GM18861 (cell line): ENCODE measurements around the gene PPP1R12B.
"Not testable (repeated sequence)": the region's sequence is repeated elsewhere in the genome, so short reads cannot be mapped to it uniquely, and the experiment has no call there.

Source experiments
- ATAC-seq: cut with Tn5 transposase; IDR thresholded peaks from one replicate; pipeline ENCODE4 v1.9.1; 2021; ENCODE audit not compliant: unreplicated experiment

Gene PPP1R12B

DNA sequence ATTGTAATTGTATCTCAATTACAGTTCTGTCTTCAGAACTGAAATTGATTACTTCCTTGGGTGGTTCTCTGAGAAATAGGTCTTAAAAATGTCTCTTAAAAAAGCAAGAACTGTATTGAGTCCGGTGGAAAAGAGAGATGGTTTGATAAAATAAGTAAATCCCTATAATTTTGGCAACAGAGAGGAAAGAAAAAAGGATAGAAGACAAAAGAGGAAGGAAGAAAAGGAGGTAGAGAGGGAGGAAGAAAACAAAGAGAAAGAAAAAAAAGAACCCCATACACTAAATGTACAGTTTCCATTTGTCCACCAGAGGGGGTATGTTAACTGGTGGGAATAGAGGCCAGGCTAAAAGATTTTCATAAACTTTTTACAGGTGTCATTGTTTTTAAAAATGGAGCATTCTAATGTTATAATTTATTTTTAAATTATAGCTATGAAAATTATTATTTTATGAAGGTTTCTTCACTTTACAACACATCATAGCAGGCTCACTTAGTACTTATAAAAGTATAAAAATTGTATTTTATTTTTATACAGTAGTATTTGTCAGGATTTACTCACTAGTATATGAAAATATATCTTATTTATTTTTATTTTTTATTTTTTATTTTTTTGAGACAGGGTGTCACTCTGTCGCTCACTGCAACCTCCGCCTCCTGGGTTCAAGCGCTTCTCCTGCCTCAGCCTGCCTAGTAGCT lies 4.7 kb upstream of the PPP1R12B start:
- no peak for ATAC-seq

DNA sequence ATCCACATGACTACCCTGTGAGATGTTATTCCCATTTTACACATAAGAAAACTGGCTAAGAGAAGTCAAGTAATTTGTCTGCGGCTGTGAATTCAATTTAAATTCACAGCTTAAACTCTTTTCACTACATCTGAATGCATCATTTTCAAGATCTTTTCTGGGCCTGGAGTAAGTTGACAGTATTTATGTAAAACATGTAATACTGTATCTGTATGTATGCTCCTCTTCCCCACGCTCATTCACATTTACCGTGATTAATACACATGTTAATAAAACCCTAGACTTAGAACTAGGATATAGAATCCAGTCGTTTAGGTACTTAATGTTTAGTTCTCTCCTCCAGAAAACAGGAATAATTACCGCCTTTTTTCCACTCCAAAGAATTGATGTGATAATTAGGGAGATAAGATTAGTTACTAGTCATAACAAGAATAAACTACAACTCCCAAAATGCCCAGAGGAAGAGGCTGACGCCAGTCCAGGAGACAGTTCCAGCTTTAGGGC lies 442 bp upstream of the PPP1R12B start:
- ATAC-seq: no peak

DNA sequence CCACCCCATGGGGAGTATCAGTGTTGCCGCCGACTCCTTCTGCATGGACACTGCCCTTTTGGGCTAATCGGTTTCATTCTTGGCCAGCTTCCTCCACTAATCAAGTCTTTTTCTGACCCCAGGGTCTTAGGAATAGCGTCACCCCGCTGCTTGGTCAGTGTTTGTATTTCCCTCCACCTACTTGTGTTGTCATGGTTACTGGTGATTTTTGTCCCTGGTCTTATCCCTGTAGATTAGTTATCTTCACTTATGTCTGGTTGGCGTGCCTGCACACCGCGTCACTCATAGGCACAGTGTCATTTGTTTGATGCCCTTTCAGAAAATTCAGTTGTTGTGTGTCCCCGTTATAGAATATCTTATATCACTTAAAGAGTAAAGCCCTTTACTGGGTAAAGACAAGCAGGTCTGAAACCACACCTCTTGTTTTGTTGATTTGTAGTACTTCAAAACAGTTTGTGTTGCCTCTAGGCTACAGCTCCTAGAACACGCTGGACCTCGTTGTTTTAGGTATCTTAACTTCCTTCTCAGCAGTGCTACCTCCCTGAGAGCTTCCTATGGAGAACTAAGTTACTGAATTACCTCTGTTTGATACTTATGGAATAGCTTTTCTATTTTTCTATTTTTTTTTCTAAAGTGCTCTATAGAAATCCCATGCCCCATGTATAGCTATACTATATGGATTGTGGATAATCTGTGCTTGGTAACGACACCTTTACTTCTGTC lies 868 bp downstream of the PPP1R12B start:
- peak; percentile 1 for ATAC-seq

DNA sequence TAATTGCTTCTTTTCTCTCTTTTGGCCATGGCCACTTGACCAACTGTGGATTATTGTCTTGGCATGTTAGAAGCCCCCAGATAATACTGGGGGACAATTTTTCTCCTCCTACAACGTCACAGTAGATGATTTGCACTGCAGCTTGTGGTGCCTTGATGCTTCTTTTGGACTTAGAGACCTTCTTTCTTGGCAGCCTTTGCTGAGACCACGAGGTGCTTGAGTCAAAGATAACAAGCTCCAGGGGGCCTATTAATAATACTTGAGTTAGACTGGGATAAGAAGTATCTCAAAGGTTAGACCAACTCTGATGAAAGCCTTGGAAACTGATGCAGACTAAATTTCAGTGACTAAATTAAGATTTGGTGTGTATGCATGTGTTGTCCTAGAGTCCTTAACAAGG lies 3.2 kb downstream of the PPP1R12B start:
- no peak for ATAC-seq

DNA sequence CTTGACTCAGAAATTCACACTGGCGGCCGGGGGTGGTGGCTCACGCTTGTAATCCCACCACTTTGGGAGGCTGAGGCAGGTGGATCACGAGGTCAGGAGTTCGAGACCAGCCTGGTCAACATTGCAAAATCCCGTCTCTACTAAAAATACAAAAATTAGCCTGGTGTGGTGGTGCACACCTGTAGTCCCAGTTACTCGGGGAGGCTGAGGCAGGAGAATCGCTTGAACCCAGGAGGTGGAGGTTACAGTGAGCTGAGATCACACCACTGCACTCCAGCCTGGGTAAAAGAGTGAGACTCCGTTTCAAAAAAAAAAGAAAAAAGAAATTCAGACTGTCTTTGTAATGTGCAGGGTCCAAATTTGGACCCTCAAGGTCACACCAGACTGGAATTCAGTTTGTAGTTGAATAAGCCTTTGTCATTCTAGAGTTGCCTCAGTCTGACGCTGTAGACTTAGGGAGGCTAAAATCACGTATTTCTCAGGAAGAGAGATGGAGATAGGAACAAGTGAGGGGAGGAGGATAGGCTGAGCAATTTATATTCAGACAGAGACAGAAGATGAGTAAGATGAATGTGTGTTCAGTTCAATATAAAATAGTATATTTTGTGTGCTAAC lies 4.2 kb downstream of the PPP1R12B start:
- ATAC-seq: not testable (repeated sequence)

DNA sequence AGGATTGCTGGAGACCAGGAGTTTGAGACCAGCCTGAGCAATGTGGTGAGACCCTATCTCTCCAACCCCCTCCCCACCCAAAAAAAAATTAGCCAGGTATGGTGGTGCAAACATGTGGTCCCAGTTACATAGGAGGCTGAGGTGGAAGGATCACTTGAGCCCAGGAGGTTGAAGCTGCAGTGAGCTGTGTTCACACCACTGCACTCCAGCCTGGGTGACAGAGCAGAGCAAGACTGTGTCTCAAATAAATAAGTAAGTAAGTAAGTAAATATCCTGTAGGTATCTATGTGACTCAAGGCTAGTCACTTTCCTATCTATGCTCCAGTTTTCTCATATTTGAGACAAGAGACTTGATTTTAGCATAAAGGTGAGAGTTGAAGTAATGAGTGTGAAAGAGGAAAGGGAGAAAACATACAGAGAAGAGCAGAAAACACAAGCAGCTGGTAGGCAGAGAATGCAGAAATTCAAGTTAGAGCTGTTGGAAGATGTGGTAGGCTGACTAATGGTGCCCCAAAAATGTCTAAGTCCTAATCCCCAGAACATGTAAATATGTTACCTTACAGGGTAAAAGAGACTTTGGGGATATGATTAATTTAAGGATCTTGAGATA lies 7.5 kb downstream of the PPP1R12B start:
- no peak for ATAC-seq

DNA sequence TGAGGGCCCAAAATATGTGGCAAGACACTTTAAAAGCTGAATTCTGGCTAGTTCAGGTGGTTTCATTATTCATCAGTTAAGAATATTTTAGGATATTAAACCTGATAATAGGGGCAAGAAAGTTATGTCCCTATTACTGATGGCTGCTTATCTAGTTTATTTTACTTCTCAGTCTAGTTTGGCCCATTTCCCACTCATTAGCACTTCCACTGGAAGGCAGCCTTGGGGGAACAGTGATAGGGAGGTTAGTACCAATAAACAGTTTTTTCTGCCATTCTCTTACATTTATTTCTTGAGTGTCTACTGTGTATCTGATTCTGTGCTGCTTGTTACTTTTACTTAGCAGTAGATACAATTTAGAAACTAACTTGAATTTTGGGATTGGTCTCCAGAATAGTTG lies 9.0 kb downstream of the PPP1R12B start:
- no peak for ATAC-seq

DNA sequence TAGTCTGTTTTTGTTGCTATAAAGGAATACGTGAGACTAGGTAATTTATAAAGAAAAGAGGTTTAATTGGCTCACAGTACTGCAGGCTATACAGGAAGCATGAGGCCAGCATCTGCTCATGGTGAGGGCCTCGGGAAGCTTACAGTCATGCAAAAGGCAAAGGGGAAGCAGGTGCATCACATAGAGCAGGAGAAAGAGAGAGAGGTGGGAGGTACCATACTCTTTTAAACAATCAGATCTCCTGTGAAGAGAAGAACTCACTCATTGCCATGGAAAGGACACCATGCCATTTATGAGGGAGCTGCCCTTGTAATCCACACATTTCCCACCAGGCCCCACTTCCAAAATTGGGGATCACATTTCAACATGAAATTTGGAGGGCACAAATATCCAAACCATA lies 12.7 kb downstream of the PPP1R12B start:
- no peak for ATAC-seq

DNA sequence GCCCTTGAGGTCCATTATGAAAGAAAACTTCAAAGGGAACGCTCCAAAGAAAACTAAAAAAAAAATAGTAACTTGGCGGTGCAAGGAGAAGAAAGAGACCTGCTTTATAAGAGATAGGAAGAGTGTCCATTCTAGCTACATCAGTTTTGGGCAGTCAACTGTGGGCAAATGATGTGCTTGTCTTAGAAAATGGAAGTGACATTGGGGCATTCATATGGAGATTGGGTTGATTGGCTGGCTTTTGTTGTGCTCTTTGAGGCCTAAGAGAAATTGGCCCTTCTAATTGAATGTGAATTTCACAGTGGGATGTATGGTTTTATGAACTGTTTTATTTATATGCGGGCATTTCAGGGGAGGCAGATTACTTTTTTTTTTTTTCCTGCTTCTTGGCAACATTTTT lies 13.2 kb downstream of the PPP1R12B start:
- no peak for ATAC-seq

DNA sequence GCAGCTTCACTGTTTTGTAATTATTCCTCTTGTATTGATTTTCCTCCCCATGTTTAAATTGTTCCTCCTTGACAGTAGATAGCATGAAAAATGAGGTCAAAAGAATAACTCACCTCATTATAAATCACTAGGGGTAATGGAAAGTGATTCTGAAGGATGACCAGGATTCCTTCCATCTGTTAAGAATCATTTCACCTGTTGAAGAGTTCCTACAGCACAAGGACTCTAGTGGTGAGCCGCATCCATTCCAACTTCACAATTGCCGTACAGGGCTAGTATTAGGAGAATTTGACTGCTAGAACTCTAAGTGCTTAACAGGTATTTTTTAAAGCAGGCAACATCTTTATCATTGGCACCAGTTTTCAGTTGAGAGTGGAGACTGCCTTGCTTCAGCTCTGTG lies 13.7 kb downstream of the PPP1R12B start:
- ATAC-seq: no peak

DNA sequence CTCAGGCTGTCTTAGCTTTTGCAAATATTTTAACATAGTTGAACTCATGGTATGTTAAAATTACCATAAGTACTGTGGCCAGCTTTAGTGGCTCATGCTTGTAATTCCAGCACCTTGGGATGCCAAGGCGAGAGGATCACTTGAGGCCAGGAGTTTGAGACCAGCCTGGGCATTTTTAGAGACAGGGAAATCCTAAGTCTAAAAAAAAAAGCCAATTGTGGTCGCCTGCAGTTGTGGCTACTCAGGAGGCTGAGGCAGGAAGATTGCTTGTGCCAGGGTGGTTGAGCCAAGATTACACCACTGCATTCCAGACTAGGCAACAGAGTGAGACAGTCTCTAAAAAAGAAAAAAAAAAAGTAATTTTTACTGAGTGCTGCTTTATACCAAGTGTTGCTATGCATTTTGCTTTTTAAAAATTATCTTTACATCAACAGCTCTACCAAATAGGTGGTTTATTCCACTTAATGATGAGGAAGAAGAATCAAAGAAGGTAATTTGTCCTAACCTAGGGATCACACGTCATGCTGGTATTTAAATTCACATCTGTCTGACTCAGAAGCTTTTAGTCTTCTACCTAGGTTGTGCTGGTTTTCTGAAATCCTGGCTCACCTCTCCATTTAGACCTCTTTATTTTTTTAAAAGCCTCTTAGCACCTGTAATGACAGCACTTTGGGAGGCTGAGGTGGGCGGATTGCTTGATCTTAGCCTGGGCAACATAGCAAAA lies 16.8 kb downstream of the PPP1R12B start:
- no peak for ATAC-seq

DNA sequence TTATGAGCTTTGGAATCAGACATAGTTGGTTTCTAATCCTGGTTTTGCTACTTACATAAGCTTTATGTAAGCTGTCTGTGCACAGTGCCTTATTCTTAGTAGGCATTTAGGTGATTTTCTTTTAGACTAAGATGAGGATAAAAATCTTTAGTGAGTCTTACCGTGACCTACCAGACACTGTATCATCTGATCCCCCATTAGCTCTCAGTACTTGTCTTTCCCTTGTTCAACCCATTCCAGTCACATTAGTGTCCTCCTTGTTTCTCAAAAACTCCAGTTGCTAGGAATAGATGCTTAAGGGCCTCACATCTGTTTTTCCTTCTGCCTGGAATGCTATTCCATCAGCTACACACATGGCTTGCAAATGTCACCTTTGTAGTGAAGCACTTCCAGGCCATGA lies 18.8 kb downstream of the PPP1R12B start:
- ATAC-seq: no peak

DNA sequence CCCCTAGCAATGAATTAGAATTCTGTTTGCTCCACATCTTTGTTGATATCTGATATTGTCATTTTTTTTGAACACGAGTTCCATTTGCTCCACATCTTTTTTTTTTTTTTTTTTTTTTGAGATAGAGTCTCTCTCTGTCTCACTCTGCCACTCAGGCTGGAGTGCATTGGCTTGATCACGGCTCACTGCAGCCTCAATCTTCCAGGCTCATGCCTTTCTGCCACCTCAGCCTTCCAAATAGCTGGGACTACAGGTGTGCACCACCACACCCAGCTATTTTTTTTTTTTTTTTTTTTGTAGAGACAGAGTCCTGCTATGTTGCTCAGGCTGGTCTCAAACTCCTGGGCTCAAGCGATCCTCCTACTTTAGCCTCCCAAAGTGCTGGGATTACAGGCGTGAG lies 22.4 kb downstream of the PPP1R12B start:
- not testable (repeated sequence) for ATAC-seq

DNA sequence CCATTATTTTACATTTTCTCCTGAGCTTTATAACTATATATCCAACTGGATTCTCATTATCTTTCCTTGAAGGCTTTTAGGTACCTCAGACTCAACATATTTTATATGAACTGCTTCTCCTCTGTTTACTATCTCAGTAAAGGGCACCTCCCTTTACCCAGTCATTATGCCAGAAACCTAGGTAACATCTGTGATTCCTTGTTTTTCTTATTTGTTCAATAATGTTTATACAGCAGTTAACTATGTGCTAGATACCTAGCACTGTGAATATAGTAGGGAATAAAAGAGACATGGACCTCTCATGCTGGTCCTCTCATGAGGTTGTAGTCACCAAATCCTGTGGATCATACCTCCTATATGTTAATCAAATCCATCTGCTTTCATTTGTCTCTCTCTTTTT lies 25.6 kb downstream of the PPP1R12B start:
- ATAC-seq: no peak

DNA sequence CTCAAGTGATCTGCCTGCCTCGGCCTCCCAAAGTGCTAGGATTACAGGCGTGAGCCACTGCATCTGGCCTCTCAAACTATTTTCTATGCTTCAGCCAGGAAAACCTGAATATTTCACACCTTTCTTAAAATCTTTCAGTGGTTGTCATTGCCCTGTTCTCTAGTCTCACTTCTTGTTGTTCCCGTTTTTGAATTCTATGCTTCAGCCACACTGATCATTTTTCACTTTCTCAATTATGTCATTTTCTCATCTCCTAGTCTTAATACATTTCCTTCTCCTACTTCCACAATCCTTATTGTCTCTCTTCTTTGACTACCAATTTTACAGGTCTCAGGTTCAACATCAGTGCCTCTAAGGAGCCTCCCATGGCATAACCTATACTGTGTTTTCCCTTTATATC lies 26.7 kb downstream of the PPP1R12B start:
- not testable (repeated sequence) for ATAC-seq

DNA sequence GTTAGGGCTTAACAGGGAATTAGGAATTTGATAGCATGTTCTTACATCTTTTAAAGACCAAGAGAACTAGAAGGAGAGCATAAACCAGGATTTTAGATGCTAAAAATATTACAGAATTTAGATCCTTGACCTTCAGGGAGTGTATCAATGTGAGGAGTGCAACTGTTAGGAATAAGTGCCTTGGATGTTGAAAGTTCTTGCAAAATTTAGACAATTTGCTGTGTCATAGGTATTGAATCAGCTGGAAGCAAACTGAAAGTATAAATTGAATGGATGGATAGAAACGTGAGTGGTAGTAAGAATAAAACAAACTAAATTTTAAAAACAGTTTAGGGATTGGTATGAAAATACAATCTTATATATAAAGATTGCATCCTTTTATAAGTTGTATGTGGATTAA lies 27.7 kb downstream of the PPP1R12B start:
- no peak for ATAC-seq

DNA sequence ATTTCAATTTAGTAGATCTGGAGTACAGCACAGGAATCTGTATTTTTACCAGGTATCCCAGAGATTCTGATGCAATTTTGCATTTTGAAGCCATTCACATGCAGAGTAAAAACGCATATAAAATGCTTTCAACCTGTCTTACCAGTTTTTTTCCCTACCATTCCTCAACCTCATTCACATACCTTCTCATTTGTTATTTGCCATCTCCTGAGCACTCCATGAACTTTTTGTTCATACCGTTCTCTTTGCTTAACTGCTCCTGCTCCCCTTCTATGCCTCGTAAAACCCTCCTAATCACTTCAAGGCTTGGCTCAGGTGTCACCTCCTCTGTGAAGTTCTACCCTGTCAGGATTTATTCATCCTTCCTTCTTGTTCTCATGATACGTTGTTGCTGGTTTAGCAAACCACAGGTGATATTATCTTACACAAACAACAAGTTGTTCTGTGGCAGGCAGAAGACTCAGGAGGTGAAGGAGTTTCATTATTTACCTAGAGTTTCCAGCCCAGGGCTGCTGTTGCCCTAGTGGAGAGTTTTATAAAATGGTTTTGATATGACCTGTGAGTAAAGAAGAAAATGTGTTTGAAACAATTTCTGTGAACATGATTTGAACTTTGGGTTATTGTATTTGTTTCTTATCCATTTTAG lies 31.5 kb downstream of the PPP1R12B start:
- ATAC-seq: not testable (repeated sequence)

DNA sequence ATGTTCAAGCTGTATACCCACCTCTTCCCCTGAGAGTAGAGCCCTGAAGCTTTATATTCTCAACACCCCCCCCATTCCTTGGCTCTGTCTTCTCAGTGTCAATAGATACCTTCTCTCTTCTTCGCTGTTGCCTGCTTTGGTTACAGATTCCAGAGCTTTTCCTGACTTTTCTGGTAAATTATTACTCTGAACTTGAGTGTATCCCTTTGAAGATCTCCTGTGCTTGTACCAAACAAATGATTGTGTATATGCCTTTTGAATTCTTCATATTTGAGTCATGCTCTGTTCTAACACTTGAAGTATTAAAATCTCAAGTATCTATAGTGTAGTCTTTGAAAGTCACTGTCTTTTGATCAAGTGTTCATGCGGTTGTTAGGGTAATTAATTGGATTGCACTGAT lies 32.0 kb downstream of the PPP1R12B start:
- not testable (repeated sequence) for ATAC-seq

DNA sequence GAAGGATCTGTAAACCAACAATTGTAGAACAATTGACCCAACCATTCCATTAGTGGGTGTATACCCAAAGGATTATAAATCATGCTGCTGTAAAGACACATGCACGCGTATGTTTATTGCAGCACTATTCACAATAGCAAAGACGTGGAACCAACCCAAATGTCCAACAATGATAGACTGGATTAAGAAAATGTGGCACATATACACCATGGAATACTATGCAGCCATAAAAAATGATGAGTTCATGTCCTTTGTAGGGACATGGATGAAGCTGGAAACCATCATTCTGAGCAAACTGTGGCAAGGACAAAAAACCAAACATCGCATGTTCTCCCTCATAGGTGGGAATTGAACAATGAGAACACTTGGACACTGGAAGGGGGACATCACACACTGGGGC lies 33.4 kb downstream of the PPP1R12B start:
- ATAC-seq: not testable (repeated sequence)

DNA sequence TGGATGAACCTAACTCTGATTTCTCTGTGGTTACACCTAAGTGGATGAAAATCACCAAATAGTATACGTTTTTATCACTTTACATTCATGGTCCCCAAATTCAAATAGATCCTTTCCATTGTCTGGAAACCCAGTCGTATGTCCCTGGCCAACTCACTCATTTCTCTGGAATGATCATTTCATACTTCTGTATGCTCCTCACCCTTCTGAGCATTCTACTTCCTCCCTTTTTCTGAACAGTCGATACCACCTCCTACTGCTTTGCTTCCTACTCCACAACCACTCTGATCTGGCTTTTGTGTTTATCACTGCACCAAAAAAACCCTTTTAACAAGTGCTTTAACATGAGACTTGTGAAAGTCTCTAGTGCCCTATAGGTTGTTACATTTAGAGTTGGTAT lies 47.3 kb downstream of the PPP1R12B start:
- ATAC-seq: not testable (repeated sequence)
